GM23248 (cell line): ENCODE data around the gene MPC1L.

Experiments
- EZH2 ChIP-seq: fragments of 200-600 bp; sonication (generic); IDR thresholded peaks from 2 replicates; pipeline ENCODE4 v1.6.1; 2018; ENCODE audit warnings: antibody characterized with exemption, mild to moderate bottlenecking; ENCODE audit not compliant: insufficient read depth, poor library complexity, severe bottlenecking
- EZH2phosphoT487 ChIP-seq: fragments of 200-600 bp; sonication (generic); IDR thresholded peaks from 2 replicates; pipeline ENCODE4 v1.6.1; 2018; ENCODE audit warnings: antibody characterized with exemption, moderate library complexity, mild to moderate bottlenecking, low read depth; ENCODE audit not compliant: insufficient read depth

GRCh38 chrX:40646489-40647306 is 23.5 kb downstream of the MPC1L start:
- no peak for TF ChIP-seq EZH2phosphoT487
- no peak for TF ChIP-seq EZH2
